ENCODE measurements around the gene RAVER1. TPM values are rescaled to one million over a fixed set of nuclear protein-coding genes. Genes with fewer than 3 reads are reported as not detected.
"Not testable (repeated sequence)": the region's sequence is repeated elsewhere in the genome, so short reads cannot be mapped to it uniquely, and the experiment has no call there.

Gene RAVER1
- total RNA-seq, 1 experiment from 2014 or later: 62.4 TPM

DNA sequence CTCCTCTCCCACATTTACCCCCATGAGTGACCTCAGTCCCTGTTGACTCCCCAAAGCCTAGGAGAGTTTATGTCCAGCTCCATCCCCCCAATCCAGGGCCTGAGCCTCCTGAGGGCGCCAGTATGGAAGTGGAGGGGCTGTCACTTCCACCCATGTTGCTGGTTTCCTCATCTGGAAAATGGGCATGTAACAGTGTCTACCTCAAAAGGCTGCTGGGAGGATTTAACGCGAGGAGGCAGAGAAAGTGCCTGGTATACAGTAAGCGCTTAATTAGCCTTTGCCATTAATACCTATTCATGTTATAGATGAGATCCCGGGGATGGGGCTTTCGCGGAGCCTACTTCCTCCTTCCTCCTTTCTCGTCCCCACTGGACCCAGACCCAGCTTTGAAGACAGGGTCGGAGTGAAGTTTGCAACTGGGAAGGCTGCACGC lies 46.6 kb upstream of the RAVER1 start:
- DNase-seq (no peak), ATAC-seq (no peak)
- Histone ChIP-seq H3K4me3 (ENCODE audit: low read length) (peak overlapping the region; percentile 91), H3K27me3 (ENCODE audit: low read length) (no peaks in the 10 kb centered on the region), H4K20me1 (ENCODE audit: low read length) (no peaks in the 10 kb centered on the region), H3K36me3 (ENCODE audit: low read depth, low read length) (peaks cover 17% of the 10 kb centered on the region), H3K4me1 (ENCODE audit: insufficient read depth, low read length) (peaks cover 9% of the 10 kb centered on the region), H2AFZ (ENCODE audit: low read length) (peak overlapping the region; percentile 95), H3K9me3 (ENCODE audit: low read length) (no peaks in the 10 kb centered on the region), H3K27ac (ENCODE audit: low read length) (peak overlapping the region; percentile 30), H3K79me2 (ENCODE audit: low read length) (peaks cover 15% of the 10 kb centered on the region), H3K4me2 (ENCODE audit: low read length) (peak overlapping the region; percentile 88), H3K9ac (ENCODE audit: low read length) (peak overlapping the region; percentile 92), H3F3A (ENCODE audit: low read length, unreplicated experiment) (no peaks in the 10 kb centered on the region), H3K9me2 (replicated peaks; ENCODE audit: low read length) (no peaks in the 10 kb centered on the region)
- intact Hi-C loops (cut with micrococcal nuclease): loop anchor here (10.0 kb wide), 1 partner anchor 45 kb away; the partner anchor contains the start of genes ICAM3 and RAVER1
- POLR2A ChIA-PET (ENCODE audit: unreplicated experiment): interaction anchor here (0.5 to 1.1 kb wide), 4 partner anchors 9 to 160 kb away, joined by 3 to 6 read pairs (median 5); no protein-coding TSS in a partner anchor
- BruUV-seq (replicated peaks): TSS peak; percentile 95
- no peak for TF ChIP-seq EZH2 (IDR thresholded peaks at IDR 0.05; ENCODE audit: low read length, unreplicated experiment)
- TF ChIP-seq, protein P1, sequence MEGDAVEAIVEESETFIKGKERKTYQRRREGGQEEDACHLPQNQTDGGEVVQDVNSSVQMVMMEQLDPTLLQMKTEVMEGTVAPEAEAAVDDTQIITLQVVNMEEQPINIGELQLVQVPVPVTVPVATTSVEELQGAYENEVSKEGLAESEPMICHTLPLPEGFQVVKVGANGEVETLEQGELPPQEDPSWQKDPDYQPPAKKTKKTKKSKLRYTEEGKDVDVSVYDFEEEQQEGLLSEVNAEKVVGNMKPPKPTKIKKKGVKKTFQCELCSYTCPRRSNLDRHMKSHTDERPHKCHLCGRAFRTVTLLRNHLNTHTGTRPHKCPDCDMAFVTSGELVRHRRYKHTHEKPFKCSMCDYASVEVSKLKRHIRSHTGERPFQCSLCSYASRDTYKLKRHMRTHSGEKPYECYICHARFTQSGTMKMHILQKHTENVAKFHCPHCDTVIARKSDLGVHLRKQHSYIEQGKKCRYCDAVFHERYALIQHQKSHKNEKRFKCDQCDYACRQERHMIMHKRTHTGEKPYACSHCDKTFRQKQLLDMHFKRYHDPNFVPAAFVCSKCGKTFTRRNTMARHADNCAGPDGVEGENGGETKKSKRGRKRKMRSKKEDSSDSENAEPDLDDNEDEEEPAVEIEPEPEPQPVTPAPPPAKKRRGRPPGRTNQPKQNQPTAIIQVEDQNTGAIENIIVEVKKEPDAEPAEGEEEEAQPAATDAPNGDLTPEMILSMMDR (conservative IDR thresholded peaks at IDR 0.05; ENCODE audit: low read depth, low read length): no peak; the same call in 1 of the 2 replicates
- TF ChIP-seq EZH2phosphoT487 (IDR thresholded peaks at IDR 0.05; ENCODE audit: borderline replicate concordance, low read length): no peak
- CTCF ChIA-PET: interaction anchor here (1.0 to 1.4 kb wide), 3 partner anchors 9 to 338 kb away, joined by 3 to 12 read pairs (median 7); partner anchors contain the start of gene DNM2

DNA sequence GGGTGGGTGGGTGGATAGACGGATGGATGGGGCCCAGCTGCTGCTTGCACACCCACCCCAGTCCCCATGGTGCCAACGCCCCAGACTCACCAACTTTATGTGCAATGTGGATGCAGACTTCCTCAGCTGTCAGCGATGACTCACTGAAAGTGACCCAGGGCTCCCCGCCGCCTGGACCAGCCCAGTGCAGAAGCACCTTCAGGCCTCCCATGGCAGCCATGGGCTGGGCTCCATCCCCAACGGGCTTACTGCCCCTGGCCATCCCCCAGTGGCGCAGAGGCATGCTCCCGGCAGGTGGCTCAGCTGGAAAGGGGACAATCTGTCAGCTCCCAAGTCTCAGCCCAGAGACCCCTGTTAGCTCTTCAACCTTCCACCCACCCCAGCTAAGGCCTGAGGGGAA lies 44.8 kb upstream of the RAVER1 start:
- DNase-seq: no peak
- POLR2A ChIA-PET (ENCODE audit: unreplicated experiment): no interaction called here
- H3K36me3 ChIP-seq (ENCODE audit: low read depth, low read length): peaks cover 20% of the 10 kb centered on the region
- peaks cover 9% of the 10 kb centered on the region for H3K4me1 ChIP-seq (ENCODE audit: insufficient read depth, low read length)
- H3K27ac ChIP-seq (ENCODE audit: low read length): no peak overlapping the region
- CTCF ChIA-PET: no interaction called here
- no peak overlapping the region for H3K4me3 ChIP-seq (ENCODE audit: low read length)
- no peak for ATAC-seq
- BruUV-seq (replicated peaks): no TSS peak
- H3K9me3 ChIP-seq (ENCODE audit: low read length): no peaks in the 10 kb centered on the region
- no peak overlapping the region for H3K4me2 ChIP-seq (ENCODE audit: low read length)
- H2AFZ ChIP-seq (ENCODE audit: low read length): no peak overlapping the region
- peaks cover 15% of the 10 kb centered on the region for H3K79me2 ChIP-seq (ENCODE audit: low read length)
- TF ChIP-seq EZH2 (IDR thresholded peaks at IDR 0.05; ENCODE audit: low read length, unreplicated experiment) (no peak), EZH2phosphoT487 (IDR thresholded peaks at IDR 0.05; ENCODE audit: borderline replicate concordance, low read length) (no peak)
- TF ChIP-seq, protein P1 (conservative IDR thresholded peaks at IDR 0.05; ENCODE audit: low read depth, low read length): no peak
- H3K27me3 ChIP-seq (ENCODE audit: low read length): no peaks in the 10 kb centered on the region
- H3K9ac ChIP-seq (ENCODE audit: low read length): no peak overlapping the region
- no peaks in the 10 kb centered on the region for H3K9me2 ChIP-seq (replicated peaks; ENCODE audit: low read length)
- H3F3A ChIP-seq (ENCODE audit: low read length, unreplicated experiment): no peaks in the 10 kb centered on the region
- H4K20me1 ChIP-seq (ENCODE audit: low read length): no peaks in the 10 kb centered on the region
- intact Hi-C loops (cut with micrococcal nuclease): no loop called here

DNA sequence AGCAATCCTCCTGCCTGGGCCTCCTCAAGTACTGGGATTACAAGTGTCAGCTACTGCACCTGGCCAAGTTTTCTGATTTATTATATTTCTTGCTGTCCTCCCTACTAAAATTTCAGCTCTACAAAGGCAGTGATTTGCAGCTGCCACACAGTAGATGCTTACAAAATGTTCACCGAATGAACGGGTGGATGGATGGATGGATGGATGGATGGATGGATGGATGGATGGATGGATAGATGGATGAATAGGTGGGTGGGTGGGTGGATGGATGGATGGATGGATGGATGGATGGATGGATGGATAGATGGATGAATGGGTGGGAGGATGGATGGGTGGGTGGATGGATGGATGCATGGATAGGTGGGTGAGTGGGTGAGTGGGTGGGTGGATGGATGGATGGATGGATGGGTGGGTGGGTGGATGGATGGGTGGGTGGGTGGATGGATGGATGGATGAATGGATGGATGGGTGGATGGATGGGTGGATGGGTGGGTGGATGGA lies 43.9 kb upstream of the RAVER1 start:
- CTCF ChIA-PET; H3K4me1 ChIP-seq (ENCODE audit: insufficient read depth, low read length); intact Hi-C loops (cut with micrococcal nuclease); H3K27ac ChIP-seq (ENCODE audit: low read length); H3F3A ChIP-seq (ENCODE audit: low read length, unreplicated experiment); H3K9me3 ChIP-seq (ENCODE audit: low read length); DNase-seq; POLR2A ChIA-PET (ENCODE audit: unreplicated experiment); H3K9me2 ChIP-seq (replicated peaks; ENCODE audit: low read length); ATAC-seq; H3K4me2 ChIP-seq (ENCODE audit: low read length); H3K9ac ChIP-seq (ENCODE audit: low read length); H3K4me3 ChIP-seq (ENCODE audit: low read length); H4K20me1 ChIP-seq (ENCODE audit: low read length); BruUV-seq (replicated peaks); H2AFZ ChIP-seq (ENCODE audit: low read length); H3K27me3 ChIP-seq (ENCODE audit: low read length): not testable (repeated sequence)
- peaks cover 15% of the 10 kb centered on the region for H3K79me2 ChIP-seq (ENCODE audit: low read length)
- H3K36me3 ChIP-seq (ENCODE audit: low read depth, low read length): peaks cover 20% of the 10 kb centered on the region
